Neuronal stem cell (in vitro differentiated cells): ENCODE measurements around the gene BEX4.
A peak's percentile ranks its signal among the peaks of the same experiment; 100 is the strongest.

Source experiments
- DNase-seq: peaks from one replicate; pipeline ENCODE4 v3.0.0-alpha.2; 2013; ENCODE audit warnings: low spot score
- H2AFZ ChIP-seq: one replicate; pipeline ENCODE4 v1.6.1; 2013; ENCODE audit warnings: mild to moderate bottlenecking, low read length, inconsistent platforms
- H2AK5ac ChIP-seq: 2 replicates; pipeline ENCODE4 v1.6.1; 2013; ENCODE audit warnings: low read depth, mild to moderate bottlenecking, inconsistent platforms, low read length, moderate library complexity, mixed read lengths
- H2BK120ac ChIP-seq: 2 replicates; pipeline ENCODE4 v1.6.1; 2013; ENCODE audit warnings: low read depth, mild to moderate bottlenecking, inconsistent platforms, low read length, moderate library complexity, mixed read lengths
- H2BK12ac ChIP-seq: one replicate; pipeline ENCODE4 v1.6.1; 2013; ENCODE audit warnings: low read length, inconsistent platforms
- H2BK15ac ChIP-seq: 2 replicates; pipeline ENCODE4 v1.6.1; 2013; ENCODE audit warnings: mild to moderate bottlenecking, low read length, inconsistent platforms, mixed read lengths
- H2BK5ac ChIP-seq: one replicate; pipeline ENCODE4 v1.6.1; 2013; ENCODE audit warnings: inconsistent platforms, mild to moderate bottlenecking, low read length, moderate library complexity
- H3K14ac ChIP-seq: one replicate; pipeline ENCODE4 v1.6.1; 2013; ENCODE audit warnings: low read length, inconsistent platforms
- H3K18ac ChIP-seq: 2 replicates; pipeline ENCODE4 v1.6.1; 2013; ENCODE audit warnings: low read length, inconsistent platforms
- H3K23ac ChIP-seq: 2 replicates; pipeline ENCODE4 v1.6.1; 2013; ENCODE audit warnings: low read depth, mild to moderate bottlenecking, mixed read lengths, low read length, inconsistent platforms; ENCODE audit not compliant: poor library complexity
- H3K27ac ChIP-seq: replicated peaks from 3 replicates; pipeline ENCODE4 v1.5.1; 2013; ENCODE audit warnings: low read length, inconsistent platforms
- H3K27me3 ChIP-seq, 3 experiments: 2 replicates each; pipeline ENCODE4 v1.6.1; 2013; ENCODE audit warnings: low read length in 3 of 3, mild to moderate bottlenecking in 2 of 3, inconsistent platforms in 1 of 3, low read depth in 1 of 3, mixed read lengths in 1 of 3, moderate library complexity in 1 of 3; ENCODE audit not compliant: control insufficient read depth in 3 of 3, insufficient read depth in 3 of 3
- H3K36me3 ChIP-seq, 2 donors: replicated peaks in 1 of 2; 2 replicates each; pipeline ENCODE4 v1.6.1; 2013; ENCODE audit warnings: low read length in 2 of 2; ENCODE audit not compliant: control insufficient read depth in 2 of 2, insufficient read depth in 2 of 2
- H3K4ac ChIP-seq: 2 replicates; pipeline ENCODE4 v1.6.1; 2013; ENCODE audit warnings: inconsistent platforms, mild to moderate bottlenecking, low read length, moderate library complexity
- H3K4me1 ChIP-seq, 2 donors: 1 replicate in 1 of 2; 2 replicates in 1 of 2; pipeline ENCODE4 v1.6.1; 2013; ENCODE audit warnings: low read length in 2 of 2, low read depth in 1 of 2; ENCODE audit not compliant: control insufficient read depth in 2 of 2, insufficient read depth in 1 of 2
- H3K4me2 ChIP-seq: one replicate; pipeline ENCODE4 v1.6.1; 2013; ENCODE audit warnings: mild to moderate bottlenecking, low read length, inconsistent platforms; ENCODE audit not compliant: insufficient read depth, poor library complexity, severe bottlenecking
- H3K4me3 ChIP-seq, 2 donors: 2 replicates each; pipeline ENCODE4 v1.5.1; 2013; ENCODE audit warnings: low read length in 2 of 2, mild to moderate bottlenecking in 2 of 2, inconsistent platforms in 1 of 2, moderate library complexity in 1 of 2
- H3K79me1 ChIP-seq: one replicate; pipeline ENCODE4 v1.6.1; 2013; ENCODE audit warnings: low read depth, mild to moderate bottlenecking, inconsistent platforms, low read length, moderate library complexity
- H3K9ac ChIP-seq: one replicate; pipeline ENCODE4 v1.6.1; 2013; ENCODE audit warnings: mild to moderate bottlenecking, low read depth, low read length, inconsistent platforms; ENCODE audit not compliant: poor library complexity
- H3K9me3 ChIP-seq, 2 donors: replicated peaks in 1 of 2; 2 replicates each; pipeline versions ENCODE3 to v1.6.1; 2013; ENCODE audit warnings: low read length in 2 of 2, mild to moderate bottlenecking in 2 of 2, inconsistent platforms in 1 of 2, low read depth in 1 of 2, mixed read lengths in 1 of 2, moderate library complexity in 1 of 2; ENCODE audit not compliant: control insufficient read depth in 2 of 2, insufficient read depth in 1 of 2
- H4K8ac ChIP-seq: one replicate; pipeline ENCODE4 v1.6.1; 2013; ENCODE audit warnings: low read depth, mild to moderate bottlenecking, inconsistent platforms, low read length, moderate library complexity
- H4K91ac ChIP-seq: one replicate; pipeline ENCODE4 v1.6.1; 2013; ENCODE audit warnings: low read length, low read depth, mild to moderate bottlenecking, inconsistent platforms; ENCODE audit not compliant: poor library complexity
- WGBS, 2 donors: extraction: QIAGEN DNeasy Blood & Tissue Kit; methylation state at CpG; one replicate each; pipeline ENCODE4 v1.1.7; 2013; ENCODE audit warnings: missing lambda C conversion rate in 2 of 2, mixed read lengths in 1 of 2; ENCODE audit not compliant: insufficient read length in 2 of 2, insufficient replicate concordance in 1 of 2; ENCODE audit errors: extremely low coverage in 2 of 2; 5-methylcytosine and 5-hydroxymethylcytosine counted together

The BEX4 gene

GRCh38 chrX:103175944-103176753 lies 38.8 kb upstream of the BEX4 start:
- no peak overlapping the region for H3K18ac ChIP-seq
- peak overlapping the region; percentile 25 for H3K4me2 ChIP-seq
- no peaks in the 10 kb centered on the region for H3K9me3 ChIP-seq
- no peak overlapping the region for H2AK5ac ChIP-seq
- no peak overlapping the region for H4K91ac ChIP-seq
- H3K4me3 ChIP-seq = no peak overlapping the region
- H2BK12ac ChIP-seq = no peak overlapping the region
- no peak overlapping the region for H2BK5ac ChIP-seq
- no CpG with 5 or more reads among the region's 11 CpGs for WGBS, 2 donors
- H4K8ac ChIP-seq = no peak overlapping the region
- no peak overlapping the region for H3K23ac ChIP-seq
- H3K14ac ChIP-seq = no peak overlapping the region
- no peak overlapping the region for H3K27ac ChIP-seq
- no peaks in the 10 kb centered on the region for H3K36me3 ChIP-seq
- H2BK120ac ChIP-seq = no peak overlapping the region
- H2AFZ ChIP-seq = peak overlapping the region; percentile 62
- no peaks in the 10 kb centered on the region for H3K79me1 ChIP-seq
- H3K27me3 ChIP-seq = peaks cover 0 to 6% (median 0%) of the 10 kb centered on the region in 3 experiments
- no peak overlapping the region for H3K4ac ChIP-seq
- no peak overlapping the region for H2BK15ac ChIP-seq
- H3K9ac ChIP-seq = no peak overlapping the region
- no peaks in the 10 kb centered on the region for H3K4me1 ChIP-seq
- peak; percentile 39 for DNase-seq

- no peaks in the 10 kb centered on the region for H3K36me3 ChIP-seq
- H4K91ac ChIP-seq = no peak overlapping the region
- H2BK120ac ChIP-seq = no peak overlapping the region
- no peak overlapping the region for H2BK5ac ChIP-seq
- H3K4me3 ChIP-seq = no peak overlapping the region
- H2AFZ ChIP-seq = no peak overlapping the region
- H3K23ac ChIP-seq = no peak overlapping the region
- no peaks in the 10 kb centered on the region for H3K4me1 ChIP-seq
- no peak overlapping the region for H3K4me2 ChIP-seq
- no peak overlapping the region for H2AK5ac ChIP-seq
- H3K9me3 ChIP-seq = no peaks in the 10 kb centered on the region
- no peak overlapping the region for H4K8ac ChIP-seq
- no peak overlapping the region for H2BK12ac ChIP-seq
- H3K27me3 ChIP-seq = peaks cover 0 to 3% (median 0%) of the 10 kb centered on the region in 3 experiments
- H3K27ac ChIP-seq = no peak overlapping the region
- no peak overlapping the region for H3K14ac ChIP-seq
- no peak overlapping the region for H3K9ac ChIP-seq
- H3K4ac ChIP-seq = no peak overlapping the region
- no peaks in the 10 kb centered on the region for H3K79me1 ChIP-seq
- no peak for DNase-seq
- H3K18ac ChIP-seq = no peak overlapping the region
- no peak overlapping the region for H2BK15ac ChIP-seq
Observed at GRCh38 chrX:103177556-103177955, 37.4 kb upstream of the BEX4 start.

- no peak overlapping the region for H3K4me3 ChIP-seq
- no peak overlapping the region for H3K4ac ChIP-seq
- H4K91ac ChIP-seq = no peak overlapping the region
- H2BK120ac ChIP-seq = no peak overlapping the region
- no peak overlapping the region for H2BK15ac ChIP-seq
- no peaks in the 10 kb centered on the region for H3K9me3 ChIP-seq
- H3K9ac ChIP-seq = no peak overlapping the region
- no peak overlapping the region for H3K27ac ChIP-seq
- no peaks in the 10 kb centered on the region for H3K79me1 ChIP-seq
- H3K27me3 ChIP-seq = peaks cover 0 to 13% (median 0%) of the 10 kb centered on the region in 3 experiments
- H2BK12ac ChIP-seq = no peak overlapping the region
- H3K4me1 ChIP-seq = no peaks in the 10 kb centered on the region
- H3K18ac ChIP-seq = no peak overlapping the region
- H3K4me2 ChIP-seq = no peak overlapping the region
- no peak overlapping the region for H2BK5ac ChIP-seq
- WGBS, 2 donors = no CpG with 5 or more reads among the region's 9 CpGs
- no peak overlapping the region for H3K23ac ChIP-seq
- no peak for DNase-seq
- H2AK5ac ChIP-seq = no peak overlapping the region
- H3K36me3 ChIP-seq = no peaks in the 10 kb centered on the region
- H2AFZ ChIP-seq = no peak overlapping the region
- H4K8ac ChIP-seq = no peak overlapping the region
- H3K14ac ChIP-seq = no peak overlapping the region
Observed at GRCh38 chrX:103183912-103184311, 31.0 kb upstream of the BEX4 start.

GRCh38 chrX:103187953-103188475 lies 26.9 kb upstream of the BEX4 start:
- H2AK5ac ChIP-seq = no peak overlapping the region

More at GRCh38 chrX:103187953-103188475, 26.9 kb upstream of the BEX4 start:
- Histone ChIP-seq H2BK5ac (no peak overlapping the region), H3K4me1 (no peaks in the 10 kb centered on the region), H3K23ac (no peak overlapping the region), H3K9me3 (no peaks in the 10 kb centered on the region), H2BK12ac (no peak overlapping the region), H3K4ac (no peak overlapping the region), H3K9ac (no peak overlapping the region), H3K14ac (no peak overlapping the region), H3K79me1 (no peaks in the 10 kb centered on the region), H3K4me2 (no peak overlapping the region), H2AFZ (no peak overlapping the region), H3K4me3 (no peak overlapping the region), H3K36me3 (no peaks in the 10 kb centered on the region), H3K27ac (no peak overlapping the region), H3K27me3 (peaks cover 0 to 17% (median 0%) of the 10 kb centered on the region in 3 experiments), H2BK15ac (no peak overlapping the region), H4K8ac (no peak overlapping the region), H3K18ac (no peak overlapping the region), H4K91ac (no peak overlapping the region), H2BK120ac (no peak overlapping the region)
- DNase-seq = no peak
- no CpG with 5 or more reads among the region's 1 CpG for WGBS, 2 donors
